NCI-H2081 (cell line): Measurements from ENCODE around the gene UBE2R2.
"Not testable (repeated sequence)": the region's sequence is repeated elsewhere in the genome, so short reads cannot be mapped to it uniquely, and the experiment has no call there.

ENCODE experiments used
- DNase-seq, 2 experiments: peaks; one replicate each; lab custom pipeline; 2025; lab: John Stamatoyannopoulos, UW

UBE2R2 gene

GRCh38 chr9:33843312-33843961 is 26.5 kb downstream of the UBE2R2 start:
- no peak for DNase-seq

- no peak for DNase-seq
These were observed 29.3 kb downstream of the UBE2R2 start for GRCh38 chr9:33846231-33846630.

- DNase-seq = not testable (repeated sequence)
These were observed 30.9 kb downstream of the UBE2R2 start for GRCh38 chr9:33847894-33848205.

GRCh38 chr9:33850267-33850629 is 33.3 kb downstream of the UBE2R2 start:
- DNase-seq = no peak

GRCh38 chr9:33850677-33851076 is 33.7 kb downstream of the UBE2R2 start:
- peak in 1 of 2 experiments; percentile 11 for DNase-seq

GRCh38 chr9:33851301-33851700 is 34.3 kb downstream of the UBE2R2 start:
- no peak for DNase-seq

GRCh38 chr9:33852216-33852826 is 35.4 kb downstream of the UBE2R2 start:
- DNase-seq = peak; percentile 41 to 59

- DNase-seq = no peak
These were observed 39.3 kb downstream of the UBE2R2 start for GRCh38 chr9:33856247-33856646.

GRCh38 chr9:33858423-33858822 is 41.5 kb downstream of the UBE2R2 start:
- no peak for DNase-seq

- DNase-seq = no peak
These were observed 43.4 kb downstream of the UBE2R2 start for GRCh38 chr9:33860200-33860871.

GRCh38 chr9:33861917-33862453 is 45.0 kb downstream of the UBE2R2 start:
- no peak for DNase-seq

- not testable (repeated sequence) for DNase-seq
These were observed 46.1 kb downstream of the UBE2R2 start for GRCh38 chr9:33863027-33863426.

- no peak for DNase-seq
These were observed 50.9 kb downstream of the UBE2R2 start for GRCh38 chr9:33867747-33868439.

GRCh38 chr9:33868440-33868973 is 51.5 kb downstream of the UBE2R2 start:
- DNase-seq = no peak

GRCh38 chr9:33869243-33869642 is 52.3 kb downstream of the UBE2R2 start:
- DNase-seq = not testable (repeated sequence)

GRCh38 chr9:33877727-33878489 is 60.9 kb downstream of the UBE2R2 start:
- no peak for DNase-seq

- no peak for DNase-seq
These were observed 61.9 kb downstream of the UBE2R2 start for GRCh38 chr9:33878691-33879366.

GRCh38 chr9:33880211-33881089 is 63.5 kb downstream of the UBE2R2 start:
- DNase-seq = no peak

- no peak for DNase-seq
These were observed 64.7 kb downstream of the UBE2R2 start for GRCh38 chr9:33881635-33882034.
